Inferior parietal cortex (tissue), 1 donor: ENCODE measurements around the gene ARAP1.
"Not testable (repeated sequence)": the region's sequence is repeated elsewhere in the genome, so short reads cannot be mapped to it uniquely, and the experiment has no call there.

ENCODE experiments used
- DNase-seq: peaks from one replicate; pipeline ENCODE4 v3.0.0-alpha.2; 2016; ENCODE audit errors: extremely low spot score

ARAP1 gene

DNA sequence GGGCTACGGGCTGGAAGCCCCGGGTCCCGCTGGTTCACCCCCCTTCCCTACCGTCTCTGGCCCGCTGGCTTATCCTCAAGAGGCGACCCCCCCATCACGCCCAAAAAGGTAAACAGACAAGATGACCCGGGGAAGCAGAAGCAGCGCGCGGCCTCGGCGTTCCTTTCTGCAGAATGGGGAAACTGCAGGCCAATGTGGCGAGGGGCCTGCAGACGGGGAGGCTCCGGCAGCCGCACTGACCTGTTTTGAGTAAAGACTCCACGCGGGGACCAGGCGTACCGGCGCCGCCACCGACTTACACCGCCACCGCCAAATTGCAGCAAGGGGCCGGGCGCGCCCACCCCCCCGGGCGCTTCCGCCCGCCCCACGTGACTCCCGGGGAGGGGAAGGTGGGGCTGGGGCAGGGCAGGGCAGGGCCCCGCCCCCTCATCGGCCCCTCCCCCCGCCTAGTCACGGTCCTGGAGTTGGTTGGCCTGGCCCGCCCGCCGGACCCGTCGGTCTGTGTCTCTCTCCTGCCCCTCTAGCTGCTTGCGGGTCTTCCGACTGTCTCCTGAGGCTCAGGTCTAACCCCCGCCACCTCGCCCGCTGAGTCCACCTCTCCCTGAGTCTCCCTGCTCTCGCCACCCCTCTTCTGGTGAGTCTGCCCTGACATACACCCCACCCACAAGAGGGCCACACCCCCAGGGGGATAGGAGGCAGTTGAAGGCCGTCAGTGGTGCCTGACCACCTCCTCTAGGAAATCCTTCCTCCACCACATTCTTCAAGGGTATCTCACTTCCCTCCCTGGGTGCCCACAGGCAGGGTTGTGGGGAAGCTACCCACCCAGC is at the start of gene ARAP1:
Gene ARAP1, minus strand, starts transcription at position 321 of the 827 bp plus-strand sequence. CDS start 25,280 bp downstream, outside the sequence.
- peak; percentile 49 for DNase-seq

DNA sequence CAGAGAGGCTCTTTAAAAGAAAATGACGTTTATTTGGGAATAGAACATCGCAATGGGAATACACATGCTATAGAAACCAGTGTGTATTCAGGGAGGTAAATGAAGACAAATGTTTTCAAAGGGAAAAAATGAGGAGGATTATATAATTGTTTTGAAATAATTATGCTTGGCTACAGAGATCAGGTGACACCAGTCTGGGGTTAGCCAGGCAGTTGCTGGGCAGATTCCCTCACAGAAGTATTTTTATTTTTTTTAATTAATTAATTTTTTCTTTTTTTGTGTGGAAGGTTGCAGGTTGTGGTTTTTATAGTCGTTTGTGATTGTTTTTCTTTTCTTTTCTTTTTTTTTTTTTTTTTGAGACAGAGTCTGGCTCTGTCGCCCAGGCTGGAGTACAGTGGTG is 47.2 kb upstream of the ARAP1 start:
- no peak for DNase-seq

DNA sequence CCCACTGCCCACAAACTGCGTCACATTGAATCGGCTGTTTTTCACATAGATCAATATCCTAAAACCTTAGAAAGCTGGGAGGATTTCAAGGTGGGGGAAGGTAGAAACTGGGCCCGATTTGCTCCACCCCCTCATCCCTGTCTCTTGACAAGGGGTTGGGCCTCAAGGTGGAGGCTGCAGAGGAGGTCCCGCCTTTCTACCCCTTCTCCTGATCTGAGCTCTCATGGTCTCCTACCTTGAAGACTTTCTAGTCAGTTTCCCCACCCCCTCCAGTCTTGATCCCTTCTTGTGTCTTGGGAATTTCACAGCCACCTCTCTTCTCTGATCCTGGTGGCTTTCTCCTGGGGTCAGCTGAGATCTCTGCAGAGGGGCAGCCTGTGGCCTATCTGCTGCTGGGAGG is 46.2 kb upstream of the ARAP1 start:
- no peak for DNase-seq

DNA sequence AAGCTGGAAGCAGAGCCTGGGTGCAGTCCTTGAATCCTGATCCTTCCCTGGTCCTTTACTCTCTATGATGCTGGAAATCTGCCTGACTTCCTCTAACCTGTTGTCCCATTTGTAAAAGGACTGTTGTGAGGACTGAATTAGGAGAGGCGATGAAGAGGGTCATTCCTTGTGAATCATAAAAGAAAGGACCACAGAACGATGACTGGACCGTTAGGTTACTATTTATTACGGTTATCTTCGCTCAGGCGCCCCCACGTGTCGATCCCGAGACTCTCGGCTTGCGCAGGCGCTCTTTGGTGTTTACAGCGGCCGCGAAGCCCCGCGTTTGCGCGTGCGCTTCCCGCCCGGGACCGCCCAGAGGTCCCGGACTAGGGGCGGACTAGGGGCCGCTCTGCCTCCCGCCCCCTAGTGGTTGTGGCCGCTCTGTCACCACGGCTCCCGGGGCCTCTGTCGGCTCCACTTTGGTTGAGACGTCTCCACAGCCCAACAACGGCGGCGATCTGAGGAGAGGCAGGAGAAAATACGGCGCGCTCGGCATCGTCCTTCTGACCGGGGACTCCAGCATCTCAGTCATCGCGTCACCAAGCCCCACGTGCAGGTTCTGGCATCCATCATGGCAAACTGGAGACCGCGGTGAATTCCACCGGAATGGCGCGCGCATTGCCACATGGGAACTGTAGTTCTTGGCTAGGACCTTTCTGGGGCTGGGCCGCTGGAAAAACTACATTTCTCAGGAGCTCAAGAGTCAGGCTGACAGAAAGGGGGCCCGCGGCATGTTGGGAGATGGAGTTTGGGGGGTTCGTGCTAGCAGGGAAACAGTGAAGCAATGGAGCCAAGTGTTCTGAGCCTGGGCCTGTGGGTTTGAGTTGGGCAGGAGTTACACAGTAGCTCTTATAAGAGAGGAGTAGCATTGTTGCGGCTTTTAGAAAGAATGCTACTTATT is 41.5 kb upstream of the ARAP1 start, which contains the start of gene STARD10:
Gene STARD10, minus strand, starts transcription at position 623 of the 943 bp plus-strand sequence. CDS start 12,866 bp downstream, outside the sequence.
- DNase-seq: peak; percentile 98

DNA sequence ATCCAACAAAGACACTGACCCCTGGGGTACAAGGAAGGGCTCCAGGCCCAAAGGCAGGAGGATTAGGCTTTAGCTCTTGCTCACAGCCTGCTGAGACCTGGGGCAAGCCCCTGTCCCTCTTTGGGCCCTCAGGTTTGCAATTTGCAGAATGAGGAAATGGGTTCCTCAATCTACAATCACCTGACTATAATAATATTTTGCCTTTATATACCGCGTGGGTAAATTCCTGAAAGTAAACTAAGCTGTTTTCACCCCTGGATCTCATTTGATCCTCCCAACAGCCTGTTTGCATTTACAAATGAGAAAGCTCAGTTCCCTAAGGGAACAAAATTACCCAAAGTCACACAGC is 40.8 kb upstream of the ARAP1 start:
- DNase-seq: no peak

DNA sequence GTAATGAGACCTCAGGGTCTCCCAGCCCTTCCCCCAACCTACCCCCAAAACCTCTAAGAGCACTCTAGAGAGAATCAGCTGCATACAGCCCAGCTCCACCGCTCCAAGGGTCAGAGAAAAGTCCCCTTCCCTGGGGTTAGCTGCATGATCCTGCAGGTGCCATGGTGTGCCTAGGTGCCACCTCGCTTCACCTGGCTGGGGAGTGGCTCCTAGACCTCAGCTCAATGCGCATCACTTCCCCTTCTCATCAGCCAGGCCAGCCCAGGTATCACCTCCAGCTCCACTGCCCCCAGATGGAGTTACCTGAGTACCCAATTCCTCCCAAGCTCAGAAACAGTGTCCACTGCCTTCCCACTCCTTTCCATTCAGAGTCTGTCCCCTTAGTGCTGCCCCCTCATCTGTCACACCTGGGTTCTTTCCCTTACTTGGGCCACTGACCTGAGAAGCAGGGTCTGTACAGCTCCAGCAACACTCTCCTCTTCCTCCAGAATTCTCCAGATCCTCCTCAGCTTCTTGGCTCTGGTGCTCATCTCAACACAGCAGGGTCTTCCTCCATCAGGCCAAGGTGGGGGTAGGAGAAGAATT is 40.3 kb upstream of the ARAP1 start:
- DNase-seq: no peak

DNA sequence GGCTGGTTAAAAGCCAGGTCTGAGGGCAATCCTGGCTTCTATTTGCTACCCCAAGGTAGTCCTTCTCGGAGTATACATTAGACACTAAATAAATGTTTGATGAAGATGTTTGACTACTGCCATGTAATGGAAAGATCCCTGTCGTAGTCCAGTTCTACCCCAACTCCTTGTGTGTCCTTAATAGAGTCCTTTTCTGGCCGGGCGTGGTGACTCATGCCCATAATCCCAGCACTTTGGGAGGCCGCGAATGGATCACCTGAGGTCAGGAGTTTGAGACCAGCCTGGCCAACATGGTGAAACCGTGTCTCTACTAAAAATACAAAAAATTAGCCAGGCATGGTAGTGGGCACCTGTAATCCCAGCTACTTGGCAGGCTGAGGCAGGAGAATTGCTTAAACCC is 39.0 kb upstream of the ARAP1 start:
- DNase-seq: not testable (repeated sequence)

DNA sequence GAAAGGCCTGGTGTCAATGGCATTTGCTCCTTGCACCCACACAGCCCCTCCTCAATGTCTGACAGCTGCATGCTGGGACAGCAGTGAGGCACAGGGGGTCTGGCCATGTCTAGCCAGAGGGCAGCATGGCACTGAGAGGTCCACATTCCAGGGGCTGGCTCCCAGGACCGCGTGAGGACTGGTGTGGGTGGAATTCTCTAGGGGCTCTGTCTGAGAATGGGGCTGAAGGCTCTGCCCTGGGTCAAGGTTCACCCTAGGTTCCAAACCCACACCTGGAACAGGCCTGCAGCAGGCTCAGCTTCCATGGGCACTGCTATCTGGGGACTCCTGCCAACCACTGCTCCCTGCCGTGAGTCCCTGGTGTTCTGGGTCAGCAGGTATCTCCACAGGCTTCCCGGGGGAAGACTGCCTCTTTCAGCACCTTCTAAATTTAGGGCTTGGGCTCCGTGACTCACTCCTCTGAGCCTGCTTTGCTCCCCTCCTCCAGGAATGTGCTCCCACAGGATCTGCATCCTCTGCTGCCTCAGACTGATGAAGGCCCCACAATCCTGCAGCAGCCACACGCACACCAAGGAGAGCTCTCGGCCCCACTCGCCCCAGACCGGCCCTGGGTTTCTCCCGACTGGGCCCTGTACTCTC is 37.4 kb upstream of the ARAP1 start:
- DNase-seq: peak; percentile 44

DNA sequence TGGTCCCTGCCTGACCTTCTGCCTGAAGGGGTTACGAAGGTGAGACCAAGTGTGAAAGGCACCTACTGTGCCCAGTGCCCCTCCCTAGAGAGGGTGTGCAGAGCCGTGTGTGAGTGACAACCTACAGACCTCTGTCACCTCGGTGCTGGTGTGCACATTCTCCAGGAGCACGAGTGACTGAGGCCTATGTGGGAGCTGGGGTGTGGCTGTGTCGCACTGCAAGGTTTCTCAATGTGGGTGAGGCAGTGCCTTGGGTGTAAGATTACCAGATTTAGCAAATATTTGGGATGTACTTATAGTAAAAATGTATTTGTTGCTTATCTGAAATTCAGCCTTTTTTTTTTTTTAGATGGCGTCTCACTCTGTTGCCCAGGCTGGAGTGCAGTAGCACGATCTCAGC is 36.0 kb upstream of the ARAP1 start:
- DNase-seq: no peak

DNA sequence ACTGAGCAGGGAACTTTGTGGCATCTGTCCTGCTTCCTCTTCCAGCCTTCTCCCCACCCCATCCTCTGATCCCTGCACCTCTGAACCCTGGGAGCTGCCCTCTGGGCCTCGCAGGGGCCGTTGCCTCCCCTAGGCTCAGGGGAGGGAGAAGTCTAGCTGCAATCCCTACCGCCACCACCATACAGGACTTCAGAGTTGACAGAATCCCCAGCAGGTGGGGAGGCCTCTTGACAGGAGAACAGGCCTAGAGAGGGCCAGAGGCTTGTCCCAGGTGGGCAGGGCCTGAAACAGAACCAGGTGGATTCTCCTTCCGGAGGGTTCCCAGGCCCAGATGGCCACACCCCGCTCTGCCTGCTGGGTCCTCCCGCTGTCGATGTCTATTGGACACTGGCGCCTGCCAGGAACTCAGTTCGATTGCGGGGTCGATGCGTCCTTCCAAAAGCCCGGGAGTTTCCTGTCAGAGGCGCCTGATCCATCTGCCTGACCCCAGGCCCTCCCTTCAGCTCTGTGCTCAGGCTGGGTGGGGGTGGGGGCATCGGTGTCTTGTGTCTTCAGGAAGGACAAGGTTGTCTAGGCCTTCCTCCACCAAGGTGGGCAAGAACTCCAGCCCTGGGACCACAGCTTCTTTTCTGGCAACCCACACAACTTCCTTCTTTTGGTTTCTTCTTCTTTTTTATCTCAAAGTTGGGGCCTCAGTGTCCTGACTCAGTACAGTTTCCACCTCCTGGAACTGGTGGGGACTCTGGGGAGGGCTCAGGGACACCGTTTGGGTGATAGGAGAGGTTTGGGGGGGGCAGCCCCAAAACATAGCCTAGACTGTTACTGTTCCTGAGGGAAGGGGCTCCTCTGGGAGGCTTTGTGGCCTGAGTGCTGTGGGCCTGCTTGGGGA is 35.3 kb upstream of the ARAP1 start:
- no peak for DNase-seq

DNA sequence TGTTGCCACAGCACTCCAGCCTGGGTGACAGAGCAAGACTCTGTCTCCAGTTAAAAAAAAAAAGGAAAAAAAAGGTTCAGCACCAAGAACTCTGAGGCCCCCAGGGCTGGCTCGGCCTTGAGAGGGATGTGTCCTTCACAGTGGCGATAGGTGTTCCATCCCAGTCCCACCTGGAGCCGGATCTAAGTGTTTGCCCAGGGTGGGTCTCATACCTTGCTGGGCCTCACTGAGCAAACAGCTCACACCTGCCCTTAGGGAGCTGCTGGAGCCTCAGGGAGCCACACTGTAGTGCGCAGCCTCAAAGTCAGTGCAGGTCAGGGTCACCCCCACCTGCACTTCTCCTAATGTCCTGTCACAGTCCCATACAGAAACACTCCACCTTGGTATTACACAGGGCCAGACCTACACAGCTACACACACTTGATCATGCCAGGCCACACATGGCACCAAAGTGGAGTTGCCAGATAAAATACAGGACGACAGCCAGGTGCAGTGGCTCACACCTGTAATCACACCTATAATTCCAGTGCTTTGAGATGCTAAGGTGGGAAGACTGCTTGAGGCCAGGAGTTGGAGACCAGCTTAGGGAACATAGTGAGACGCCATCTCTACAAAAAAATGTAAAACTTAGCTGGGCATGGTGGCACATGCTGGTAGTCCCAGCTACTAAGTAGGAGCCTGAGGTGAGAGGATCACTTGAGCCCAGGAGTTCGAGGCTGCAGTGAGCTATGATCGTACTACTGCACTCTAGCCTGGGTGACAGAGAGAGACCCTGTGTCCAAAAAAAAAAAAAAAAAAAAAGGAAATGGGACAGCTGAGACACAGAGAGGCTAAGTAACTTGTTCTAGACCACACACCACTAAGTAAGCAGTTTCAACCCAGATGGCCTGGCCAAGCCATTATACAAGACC is 34.4 kb upstream of the ARAP1 start:
- no peak for DNase-seq

DNA sequence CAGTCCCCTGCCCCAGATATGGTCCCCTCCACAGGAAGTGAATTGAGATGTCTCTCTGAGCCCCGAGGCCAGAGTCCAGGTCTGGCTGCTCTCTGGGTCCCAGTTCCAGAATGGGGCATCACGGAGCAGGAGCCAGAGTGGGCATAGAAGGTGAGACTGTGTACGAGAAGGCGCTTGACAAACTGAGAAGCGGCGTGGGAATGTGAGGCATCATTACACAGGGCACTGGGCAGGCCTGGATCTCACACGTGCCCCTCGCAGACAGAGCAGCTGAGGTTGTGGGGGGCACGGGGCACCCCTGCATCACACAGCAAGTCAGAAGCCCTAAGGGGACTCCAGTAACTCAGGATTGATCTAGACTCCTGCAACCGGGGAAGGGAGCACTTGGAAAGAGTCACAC is 32.5 kb upstream of the ARAP1 start:
- DNase-seq: no peak

DNA sequence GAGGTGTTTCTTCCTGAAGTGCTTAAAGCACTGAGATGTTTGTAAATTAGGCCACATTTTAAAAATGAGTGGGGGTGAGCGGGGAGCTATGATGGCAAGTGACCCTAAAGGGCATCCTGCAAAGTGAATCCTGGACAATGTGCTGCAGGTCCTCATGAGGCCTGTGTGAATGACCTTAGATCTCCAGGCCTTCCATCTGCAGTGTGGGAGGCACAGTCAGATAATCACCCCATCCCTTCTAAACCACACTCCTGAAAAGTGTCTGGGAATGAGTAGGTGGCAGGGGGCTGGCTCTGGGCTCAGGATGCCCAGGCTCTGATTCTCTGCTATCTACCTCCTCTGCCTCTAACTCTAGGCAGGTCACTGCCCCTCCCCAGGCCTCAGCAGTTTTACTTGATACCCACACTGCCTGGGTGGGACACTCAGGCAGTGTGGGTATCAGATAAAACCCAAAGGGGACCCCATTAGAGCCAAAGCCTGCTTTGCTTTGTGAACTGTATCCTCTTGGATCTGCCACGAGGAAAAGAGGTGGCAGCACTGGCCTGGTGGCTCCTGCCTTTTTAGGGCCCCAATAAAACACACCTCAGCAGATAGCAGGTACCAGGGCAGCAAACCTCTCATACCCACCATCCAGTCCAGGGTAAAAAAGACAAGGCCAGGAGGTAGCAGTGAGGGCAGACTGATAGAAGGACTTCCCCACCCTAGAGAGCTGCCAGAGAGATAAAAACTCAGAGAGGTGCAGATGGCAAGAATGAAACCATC is 31.1 kb upstream of the ARAP1 start:
- DNase-seq: no peak

DNA sequence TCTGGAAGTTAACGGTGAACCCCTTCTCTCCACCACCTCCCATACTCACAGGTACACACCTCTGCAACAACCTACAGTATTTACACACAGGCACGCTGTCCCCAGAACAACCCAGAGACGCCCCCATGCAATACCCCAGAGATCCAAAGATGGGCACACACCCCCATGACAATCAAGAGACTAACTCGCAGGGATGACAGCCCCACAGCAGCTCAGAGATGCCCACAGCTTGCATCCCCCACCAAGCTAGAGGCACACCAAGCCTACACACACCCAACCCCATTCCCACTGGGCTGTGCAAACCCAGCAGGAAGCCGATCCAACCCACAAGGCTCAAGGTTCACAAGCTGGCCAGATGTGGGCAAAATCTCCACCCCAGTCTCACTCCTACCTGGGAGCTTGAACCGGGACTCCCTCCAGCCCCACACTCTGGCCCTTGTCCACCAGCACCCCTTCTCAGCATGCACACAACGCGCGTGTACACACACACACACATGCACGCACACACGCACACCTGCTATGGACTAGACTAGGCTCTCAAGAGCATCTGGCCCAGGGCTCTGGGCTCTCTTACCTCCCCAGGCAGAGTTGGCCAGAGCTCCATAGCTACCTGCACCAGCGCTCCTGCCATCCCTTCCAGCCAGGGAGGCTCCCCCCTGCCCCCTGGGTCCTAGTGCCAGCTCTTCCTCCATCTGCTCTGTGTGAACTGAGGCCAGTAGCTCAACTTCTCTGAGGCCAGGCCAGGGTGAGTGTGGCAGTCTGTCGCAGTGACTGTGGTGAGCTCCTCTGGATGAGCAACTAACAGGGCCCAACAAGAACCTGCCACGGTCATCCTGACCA is 30.1 kb upstream of the ARAP1 start:
- no peak for DNase-seq

DNA sequence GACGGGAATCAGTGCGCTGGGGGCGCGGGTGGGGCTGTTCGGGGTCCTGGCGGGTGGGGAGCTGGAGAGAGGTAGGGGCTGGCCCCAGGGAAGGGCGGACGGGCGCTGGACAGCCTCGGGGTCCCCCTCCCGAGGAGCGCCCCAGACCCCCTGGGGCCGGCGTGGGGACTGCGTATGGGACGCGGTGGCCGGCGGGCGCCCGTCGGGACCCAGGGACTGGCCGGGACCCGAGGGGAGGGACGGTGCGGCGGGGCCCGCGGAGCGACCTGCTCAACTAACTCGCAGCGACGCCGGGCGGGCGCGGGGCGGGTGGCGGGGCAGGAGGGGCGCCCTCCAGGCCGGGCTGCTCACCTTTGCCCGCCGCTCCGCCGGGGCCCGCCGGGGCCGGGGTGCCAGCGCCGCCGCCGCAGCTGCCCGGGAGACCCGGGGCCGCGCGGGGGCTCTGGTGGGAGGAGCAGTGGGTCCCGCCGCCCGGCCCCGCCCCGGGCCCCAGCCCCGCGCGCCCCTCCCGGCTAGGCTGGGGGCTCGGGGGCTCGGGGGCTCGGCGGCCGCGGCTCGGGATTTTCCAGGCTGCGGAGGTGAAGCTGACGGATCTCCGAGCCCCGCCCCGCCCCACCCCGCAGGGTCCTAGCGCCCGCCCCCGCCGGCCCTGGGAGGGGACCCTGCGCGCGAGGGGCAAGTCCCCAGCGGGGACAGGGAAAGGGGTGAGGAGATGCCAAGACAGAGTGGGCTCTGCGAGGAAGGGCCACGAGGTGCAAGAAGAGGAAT is 29.3 kb upstream of the ARAP1 start:
- no peak for DNase-seq

DNA sequence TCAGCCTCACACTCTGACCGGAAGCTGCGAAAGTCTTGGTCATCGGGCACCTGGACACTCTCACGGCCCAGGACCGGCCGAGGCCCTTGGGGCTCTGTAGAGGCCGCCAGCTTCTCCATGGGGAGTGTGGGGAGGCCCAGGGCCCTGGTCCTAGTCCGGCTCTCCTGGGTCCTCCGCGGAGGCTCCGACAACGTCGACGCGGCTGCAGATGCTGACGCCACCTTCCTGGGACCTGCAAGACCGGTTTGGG is 28.8 kb upstream of the ARAP1 start:
- no peak for DNase-seq

DNA sequence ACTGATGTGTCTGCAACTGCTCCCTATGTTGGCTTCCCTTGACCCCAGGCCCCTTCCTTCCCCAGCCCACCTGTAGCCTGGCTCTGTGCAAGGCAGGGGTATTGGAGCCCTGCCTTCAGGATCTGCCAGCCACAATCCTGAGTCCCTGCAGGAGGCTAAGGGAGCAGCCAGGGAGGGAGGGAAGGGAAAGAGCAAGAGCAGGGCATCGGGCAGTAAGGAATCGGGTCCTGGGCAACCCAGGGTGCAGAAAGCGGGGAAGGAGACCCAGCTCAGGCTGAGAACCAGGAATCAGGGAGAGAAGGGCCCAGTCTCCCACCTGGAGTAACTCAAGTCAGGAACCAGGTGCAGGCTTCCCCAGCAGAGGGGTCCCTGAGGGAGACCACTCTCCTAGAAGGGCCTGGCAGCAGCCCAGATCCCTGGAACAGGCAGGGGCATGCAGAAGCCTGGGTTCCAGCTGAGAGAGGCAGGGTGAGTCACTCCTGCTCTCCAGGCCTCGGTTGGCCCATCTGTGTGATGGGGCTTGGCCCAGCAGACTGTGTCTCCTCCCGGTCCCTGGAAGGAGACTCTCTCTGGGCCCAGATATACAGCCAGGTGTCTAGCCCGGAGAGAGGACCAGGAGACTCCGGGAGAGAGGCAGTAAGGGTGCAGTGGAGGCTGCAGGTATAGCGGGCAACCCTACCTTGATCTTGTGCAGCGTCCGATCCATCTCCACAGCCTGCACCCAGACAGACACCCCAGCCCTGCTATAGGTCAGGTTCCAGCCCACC is 28.3 kb upstream of the ARAP1 start:
- DNase-seq: no peak
